Fibroblast of lung (primary cell): ENCODE results near the gene UBAP1L.

Experiments used
- CTCF ChIP-seq, 2 donors: IDR thresholded peaks in 1 of 2; conservative IDR thresholded peaks in 1 of 2; 1 replicate in 1 of 2; 2 replicates in 1 of 2; pipeline ENCODE4 v1.5.1; 2011 to 2012; ENCODE audit warnings: low read length in 2 of 2, control low read depth in 1 of 2, inconsistent platforms in 1 of 2, low read depth in 1 of 2, mild to moderate bottlenecking in 1 of 2
- EZH2 ChIP-seq: IDR thresholded peaks from 2 replicates; pipeline ENCODE4 v1.5.1; 2012; ENCODE audit warnings: low read length, control low read depth, mild to moderate bottlenecking; ENCODE audit errors: missing control alignments

- no peak for TF ChIP-seq CTCF (conservative IDR thresholded peaks at IDR 0.05 in 1 of 2, IDR thresholded peaks at IDR 0.05 in 1 of 2; ENCODE audit: low read depth in 1 of 2, low read length in 2 of 2)
- no peak for TF ChIP-seq EZH2
Measured at GRCh38 chr15:65042776-65043327, 72.1 kb downstream of the UBAP1L start.
